H1 (cell line): ENCODE results near the gene LCE1E. TPM values are rescaled to one million over a fixed set of nuclear protein-coding genes. Genes with fewer than 3 reads are reported as not detected.

Experiments used
- CTCF ChIA-PET: fragments of 300-600 bp; sonication (Branson Sonifier 250); formaldehyde crosslinking; loops from one replicate; lab custom pipeline; 2021; ENCODE audit not compliant: partially characterized antibody; lab: Charles Lee
- POLR2A ChIA-PET: fragments of 300-600 bp; sonication (Branson Sonifier 250); formaldehyde crosslinking; loops from one replicate; lab custom pipeline; 2021; ENCODE audit warnings: inconsistent platforms; ENCODE audit not compliant: partially characterized antibody; lab: Charles Lee
- DNase-seq, 2 experiments: peaks; one replicate each; pipeline versions ENCODE4 v3.0.0 to v3.0.0-alpha.2; 2010 to 2022; ENCODE audit warnings: low spot score in 2 of 2, low read depth in 1 of 2, mixed read lengths in 1 of 2
- FAIRE-seq: peaks from 2 replicates; lab custom pipeline; 2011; peaks lifted over from hg19 to GRCh38; lab: Jason Lieb, UNC
- H2AFZ ChIP-seq: 2 replicates; pipeline ENCODE4 v1.8.1; 2012; ENCODE audit warnings: low read length, inconsistent platforms
- H2AK5ac ChIP-seq: 2 replicates; pipeline ENCODE4 v1.6.1; 2013; ENCODE audit warnings: low read depth, low read length
- H2BK120ac ChIP-seq: replicated peaks from 2 replicates; pipeline ENCODE3; 2013; ENCODE audit warnings: low read depth, low read length, inconsistent platforms
- H2BK12ac ChIP-seq: 2 replicates; pipeline ENCODE4 v1.6.1; 2013; ENCODE audit warnings: low read depth, low read length
- H2BK15ac ChIP-seq: 2 replicates; pipeline ENCODE4 v1.6.1; 2013; ENCODE audit warnings: low read length
- H2BK20ac ChIP-seq: 2 replicates; pipeline ENCODE4 v1.6.1; 2013; ENCODE audit warnings: low read length
- H2BK5ac ChIP-seq: 2 replicates; pipeline ENCODE4 v1.6.1; 2013; ENCODE audit warnings: low read depth, low read length
- H3K14ac ChIP-seq: 2 replicates; pipeline ENCODE4 v1.6.1; 2013; ENCODE audit warnings: inconsistent platforms; ENCODE audit not compliant: insufficient read length
- H3K18ac ChIP-seq: 2 replicates; pipeline ENCODE4 v1.6.1; 2013; ENCODE audit warnings: low read length; ENCODE audit errors: extremely low read depth
- H3K23ac ChIP-seq: 2 replicates; pipeline ENCODE4 v1.6.1; 2013; ENCODE audit warnings: inconsistent platforms; ENCODE audit not compliant: insufficient read length
- H3K23me2 ChIP-seq: 2 replicates; pipeline ENCODE4 v1.6.1; 2013; ENCODE audit warnings: low read depth, low read length
- H3K27ac ChIP-seq: 2 replicates; pipeline ENCODE4 v1.6.1; 2011; ENCODE audit warnings: low read depth, low read length, inconsistent platforms
- H3K27me3 ChIP-seq, 4 experiments: replicated peaks in 1 of 4; 1 replicate in 1 of 4; 2 replicates in 3 of 4; pipeline versions ENCODE4 v1.6.1 to v1.8.1; 2011 to 2013; ENCODE audit warnings: low read length in 3 of 4, mild to moderate bottlenecking in 3 of 4, inconsistent platforms in 2 of 4, mixed read lengths in 2 of 4, moderate library complexity in 1 of 4; ENCODE audit not compliant: control insufficient read depth in 3 of 4, insufficient read depth in 3 of 4; ENCODE audit errors: extremely low read depth in 1 of 4
- H3K36me3 ChIP-seq, 4 experiments: 2 replicates each; pipeline versions ENCODE4 v1.6.1 to v1.8.1; 2011 to 2013; ENCODE audit warnings: mild to moderate bottlenecking in 4 of 4, low read length in 3 of 4, moderate library complexity in 2 of 4, control low read depth in 1 of 4, inconsistent platforms in 1 of 4; ENCODE audit not compliant: insufficient read depth in 4 of 4, control insufficient read depth in 2 of 4
- H3K4ac ChIP-seq: replicated peaks from 2 replicates; pipeline ENCODE3; 2013; ENCODE audit warnings: low read length, low read depth, mixed read lengths, inconsistent platforms; ENCODE audit not compliant: insufficient read length
- H3K4me1 ChIP-seq, 4 experiments: replicated peaks in 1 of 4; 1 replicate in 1 of 4; 2 replicates in 3 of 4; pipeline versions ENCODE4 v1.6.1 to v1.8.1; 2011 to 2013; ENCODE audit warnings: low read length in 3 of 4, inconsistent platforms in 2 of 4, mixed read lengths in 1 of 4; ENCODE audit not compliant: insufficient read depth in 4 of 4, control insufficient read depth in 3 of 4
- H3K4me2 ChIP-seq, 2 experiments: 2 replicates each; pipeline versions ENCODE4 v1.6.1 to v1.8.1; 2011 to 2013; ENCODE audit warnings: low read depth in 2 of 2, low read length in 2 of 2, control low read depth in 1 of 2, inconsistent platforms in 1 of 2, mild to moderate bottlenecking in 1 of 2; ENCODE audit not compliant: insufficient read depth in 1 of 2
- H3K4me3 ChIP-seq, 4 experiments: fragments of 200-600, 300-600 bp in 1 of 4; sonication (generic), shearing (Covaris generic), sonication (Bioruptor Twin) in 1 of 4; 2 replicates each; pipeline versions ENCODE4 v1.5.1 to v1.8.1; 2011 to 2016; ENCODE audit warnings: low read length in 4 of 4, low read depth in 3 of 4, control low read depth in 2 of 4, inconsistent platforms in 2 of 4, mild to moderate bottlenecking in 2 of 4, mixed read lengths in 1 of 4, moderate library complexity in 1 of 4; ENCODE audit not compliant: insufficient read depth in 2 of 4; ENCODE audit errors: extremely low read depth in 1 of 4
- H3K56ac ChIP-seq: replicated peaks from 2 replicates; pipeline ENCODE3; 2013; ENCODE audit warnings: low read depth, mild to moderate bottlenecking, mixed read lengths, low read length, inconsistent platforms; ENCODE audit not compliant: insufficient read length
- H3K79me1 ChIP-seq: 2 replicates; pipeline ENCODE4 v1.6.1; 2013; ENCODE audit warnings: low read depth, low read length, control low read depth
- H3K79me2 ChIP-seq, 2 experiments: 2 replicates each; pipeline versions ENCODE4 v1.6.1 to v1.8.1; 2012 to 2013; ENCODE audit warnings: low read length in 2 of 2, mild to moderate bottlenecking in 2 of 2, inconsistent platforms in 1 of 2; ENCODE audit not compliant: insufficient read depth in 2 of 2, control insufficient read depth in 1 of 2
- H3K9ac ChIP-seq, 4 experiments: replicated peaks in 1 of 4; 1 replicate in 1 of 4; 2 replicates in 3 of 4; pipeline versions ENCODE4 v1.6.1 to v1.8.1; 2011 to 2013; ENCODE audit warnings: low read depth in 3 of 4, low read length in 3 of 4, control low read depth in 2 of 4, mild to moderate bottlenecking in 2 of 4, moderate library complexity in 2 of 4, inconsistent platforms in 1 of 4; ENCODE audit errors: extremely low read depth in 1 of 4
- H3K9me3 ChIP-seq, 2 experiments: 2 replicates each; pipeline versions ENCODE4 v1.6.1 to v1.8.1; 2012 to 2013; ENCODE audit warnings: mild to moderate bottlenecking in 2 of 2, moderate library complexity in 2 of 2, control low read depth in 1 of 2, inconsistent platforms in 1 of 2, low read depth in 1 of 2, low read length in 1 of 2, mixed read lengths in 1 of 2; ENCODE audit not compliant: insufficient read depth in 2 of 2
- H4K20me1 ChIP-seq, 2 experiments: replicated peaks in 1 of 2; 2 replicates each; pipeline versions ENCODE3 to v1.8.1; 2011 to 2013; ENCODE audit warnings: inconsistent platforms in 2 of 2, low read length in 2 of 2, mild to moderate bottlenecking in 1 of 2; ENCODE audit not compliant: insufficient read depth in 2 of 2, control insufficient read depth in 1 of 2
- H4K5ac ChIP-seq: 2 replicates; pipeline ENCODE4 v1.6.1; 2013; ENCODE audit warnings: low read length, low read depth, mixed read lengths, inconsistent platforms; ENCODE audit not compliant: insufficient read length
- H4K8ac ChIP-seq: 2 replicates; pipeline ENCODE4 v1.8.0; 2013; ENCODE audit warnings: mild to moderate bottlenecking, moderate library complexity, low read length, inconsistent platforms; ENCODE audit not compliant: insufficient read depth; ENCODE audit errors: extremely low read depth
- H4K91ac ChIP-seq: replicated peaks from 2 replicates; pipeline ENCODE3; 2013; ENCODE audit warnings: low read length, mixed read lengths, inconsistent platforms; ENCODE audit not compliant: insufficient read length
- RXRA ChIP-seq: IDR thresholded peaks from 2 replicates; pipeline ENCODE4 v1.6.1; 2011; ENCODE audit warnings: low read depth, mild to moderate bottlenecking, low read length, moderate library complexity; ENCODE audit not compliant: insufficient read depth
- WGBS, 2 experiments: shearing (Covaris generic) in 1 of 2; methylation state at CpG; one replicate each; pipeline versions ENCODE4 v1.1.6 to v1.1.7; 2013 to 2015; ENCODE audit warnings: low lambda C conversion rate in 2 of 2, mixed read lengths in 2 of 2, inconsistent platforms in 1 of 2, low coverage in 1 of 2, missing lambda C conversion rate in 1 of 2; ENCODE audit not compliant: insufficient replicate concordance in 2 of 2, insufficient coverage in 1 of 2, insufficient read length in 1 of 2; ENCODE audit errors: extremely low coverage in 1 of 2, missing lambda C conversion rate in 1 of 2; 5-methylcytosine and 5-hydroxymethylcytosine counted together
- polyA plus RNA-seq, 7 experiments: library from polyadenylated mRNA; depleted of rRNA in 3 of 7; stranded (reverse) in 5 of 7; unstranded in 2 of 7; fragments of >200 nt in 5 of 7; fragments of 200-250 nt in 2 of 7; gene quantifications; 1 replicate in 5 of 7; 2 replicates in 1 of 7; 4 replicates in 1 of 7; pipeline versions ENCODE4 v1.2.1 to v1.2.3, GENCODE V29; 2011 to 2013; ENCODE audit warnings: missing spikeins in 2 of 7, mixed read lengths in 2 of 7
- total RNA-seq: library from RNA; stranded (reverse); fragmentation: NEBNext Ultra II Directional; extraction: Animal tissue kit (Norgen Biotek cat#: 25700); gene quantifications from 2 replicates; pipeline ENCODE4 v1.2.1, GENCODE V29; 2021
- TF ChIP-seq, protein P1 (sequence below): IDR thresholded peaks from 2 replicates; pipeline ENCODE4 v1.6.1; 2012; ENCODE audit warnings: inconsistent platforms

The LCE1E gene
- total and polyA plus RNA-seq, 2 of the 8 experiments (the other 6 are each of a cell fraction or from before 2014, with no cell fraction given), result not detected

DNA sequence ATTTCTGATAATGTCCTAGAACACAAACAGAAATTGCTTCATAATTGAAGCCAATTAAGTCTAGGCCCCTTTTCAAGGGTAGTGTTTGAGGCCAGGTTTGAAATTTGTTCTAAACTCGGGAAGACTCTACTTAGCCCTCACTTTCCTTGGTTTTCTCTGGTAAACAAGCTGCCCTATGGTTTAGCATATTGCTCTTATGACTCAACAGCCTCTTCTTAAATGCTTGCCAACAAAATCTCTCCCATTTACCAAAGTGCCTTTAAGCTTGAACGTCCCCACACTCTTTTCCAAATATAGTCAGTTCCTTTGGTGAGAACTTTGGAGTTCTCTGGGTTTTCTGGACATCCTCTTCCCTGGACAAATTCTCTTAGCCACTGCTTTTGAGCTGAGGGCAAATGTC, 50.8 kb downstream of the LCE1E start:
- Histone ChIP-seq H3K18ac (no peak overlapping the region), H3K9ac (no peak overlapping the region), H2BK20ac (no peak overlapping the region), H3K4ac (no peak overlapping the region), H4K8ac (no peak overlapping the region), H3K23ac (no peak overlapping the region), H3K79me2 (no peaks in the 10 kb centered on the region), H2BK5ac (no peak overlapping the region), H3K4me2 (no peak overlapping the region), H2BK120ac (no peak overlapping the region), H3K23me2 (no peaks in the 10 kb centered on the region), H3K9me3 (peaks cover 37 to 42% of the 10 kb centered on the region in 2 experiments), H3K36me3 (no peaks in the 10 kb centered on the region), H4K20me1 (no peaks in the 10 kb centered on the region), H3K27me3 (no peaks in the 10 kb centered on the region), H3K4me3 (no peak overlapping the region), H4K91ac (no peak overlapping the region), H2AK5ac (no peak overlapping the region), H3K14ac (no peak overlapping the region), H2BK15ac (no peak overlapping the region), H3K56ac (no peak overlapping the region), H3K4me1 (no peaks in the 10 kb centered on the region), H4K5ac (no peak overlapping the region), H2AFZ (no peak overlapping the region), H3K79me1 (no peaks in the 10 kb centered on the region), H2BK12ac (no peak overlapping the region), H3K27ac (no peak overlapping the region)
- ChIA-PET POLR2A (no interaction called here), CTCF (no interaction called here)
- FAIRE-seq, result no peak
- DNase-seq, result no peak
- 39% methylated on average over 2 of the region's 2 CpGs; no CpG with 5 or more reads in 1 of the 2 experiments for WGBS, 2 experiments
- TF ChIP-seq, protein P1, sequence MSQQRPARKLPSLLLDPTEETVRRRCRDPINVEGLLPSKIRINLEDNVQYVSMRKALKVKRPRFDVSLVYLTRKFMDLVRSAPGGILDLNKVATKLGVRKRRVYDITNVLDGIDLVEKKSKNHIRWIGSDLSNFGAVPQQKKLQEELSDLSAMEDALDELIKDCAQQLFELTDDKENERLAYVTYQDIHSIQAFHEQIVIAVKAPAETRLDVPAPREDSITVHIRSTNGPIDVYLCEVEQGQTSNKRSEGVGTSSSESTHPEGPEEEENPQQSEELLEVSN, result no peak
- TF ChIP-seq RXRA, result no peak
